GM23248 (cell line): ENCODE measurements around the gene SBF2. TPM values are rescaled to one million over a fixed set of nuclear protein-coding genes. Genes with fewer than 3 reads are reported as not detected.

ENCODE experiments used
- DNase-seq: peaks from one replicate; pipeline ENCODE4 v3.0.0-alpha.2; 2015
- H2AFZ ChIP-seq: fragments of 200-600 bp; sonication (generic); 2 replicates; pipeline ENCODE4 v1.6.1; 2016; ENCODE audit warnings: antibody characterized with exemption
- H3F3A ChIP-seq: fragments of 200-600 bp; sonication (generic); 2 replicates; pipeline ENCODE4 v1.6.1; 2016; ENCODE audit warnings: mild to moderate bottlenecking, antibody characterized with exemption, mixed run types; ENCODE audit not compliant: insufficient read depth
- H3K27ac ChIP-seq: fragments of 200-600 bp; sonication (generic); 2 replicates; pipeline ENCODE4 v1.5.1; 2016; ENCODE audit warnings: mild to moderate bottlenecking
- H3K27me3 ChIP-seq: fragments of 200-600 bp; sonication (generic); replicated peaks from 2 replicates; pipeline ENCODE4 v1.6.1; 2016; ENCODE audit warnings: mild to moderate bottlenecking; ENCODE audit not compliant: insufficient read depth
- H3K36me3 ChIP-seq: fragments of 200-600 bp; sonication (generic); 2 replicates; pipeline ENCODE4 v1.6.1; 2016; ENCODE audit warnings: low read depth, mild to moderate bottlenecking
- H3K4me1 ChIP-seq: fragments of 200-600 bp; sonication (generic); 2 replicates; pipeline ENCODE4 v1.6.1; 2016; ENCODE audit warnings: mild to moderate bottlenecking; ENCODE audit not compliant: insufficient read depth
- H3K4me2 ChIP-seq: fragments of 200-600 bp; sonication (generic); one replicate; pipeline ENCODE4 v1.6.1; 2016; ENCODE audit warnings: mild to moderate bottlenecking; ENCODE audit not compliant: unreplicated experiment
- H3K4me3 ChIP-seq: fragments of 200-600 bp; sonication (generic); 2 replicates; pipeline ENCODE4 v1.5.1; 2016; ENCODE audit warnings: mild to moderate bottlenecking
- H3K79me2 ChIP-seq: fragments of 200-600 bp; sonication (generic); 2 replicates; pipeline ENCODE4 v1.6.1; 2016; ENCODE audit warnings: mild to moderate bottlenecking; ENCODE audit not compliant: insufficient read depth
- H3K9ac ChIP-seq: fragments of 200-600 bp; sonication (generic); 2 replicates; pipeline ENCODE4 v1.6.1; 2016; ENCODE audit warnings: mild to moderate bottlenecking
- H3K9me2 ChIP-seq: fragments of 200-600 bp; sonication (generic); 2 replicates; pipeline ENCODE4 v1.6.1; 2016; ENCODE audit warnings: mixed run types, mild to moderate bottlenecking, moderate library complexity; ENCODE audit not compliant: insufficient read depth
- H3K9me3 ChIP-seq: fragments of 200-600 bp; sonication (generic); one replicate; pipeline ENCODE4 v1.6.1; 2017; ENCODE audit warnings: low read depth
- H4K20me1 ChIP-seq: fragments of 200-600 bp; sonication (generic); 2 replicates; pipeline ENCODE4 v1.6.0; 2016; ENCODE audit not compliant: insufficient read depth
- EZH2 ChIP-seq: fragments of 200-600 bp; sonication (generic); IDR thresholded peaks from 2 replicates; pipeline ENCODE4 v1.6.1; 2018; ENCODE audit warnings: antibody characterized with exemption, mild to moderate bottlenecking; ENCODE audit not compliant: insufficient read depth, poor library complexity, severe bottlenecking
- EZH2phosphoT487 ChIP-seq: fragments of 200-600 bp; sonication (generic); IDR thresholded peaks from 2 replicates; pipeline ENCODE4 v1.6.1; 2018; ENCODE audit warnings: antibody characterized with exemption, moderate library complexity, mild to moderate bottlenecking, low read depth; ENCODE audit not compliant: insufficient read depth
- WGBS, 2 experiments: methylation state at CpG; one replicate each; pipeline ENCODE4 v1.1.6; 2015 to 2017; ENCODE audit warnings: low lambda C conversion rate in 2 of 2, low coverage in 1 of 2; ENCODE audit errors: missing lambda C conversion rate in 2 of 2; 5-methylcytosine and 5-hydroxymethylcytosine counted together
- in situ Hi-C: fragments of 300-500 bp; cut with MboI; formaldehyde crosslinking; loops from 2 replicates; pipeline ENCODE4 v1.15.0; 2020
- polyA plus RNA-seq: library from polyadenylated mRNA; unstranded; fragments of >200 nt; fragmentation: Nextera tagmentation; extraction: Ambion mirVana; gene quantifications from 2 replicates; pipeline ENCODE4 v1.2.1, GENCODE V29; 2016
- total RNA-seq: library from RNA; depleted of rRNA; stranded (reverse); fragments of >200 nt; shearing (Covaris generic); gene quantifications from 2 replicates; pipeline ENCODE4 v1.2.3, GENCODE V29; 2014

Gene SBF2
- total and polyA plus RNA-seq, 2 experiments from 2014 or later: 21.9 to 32.7 TPM

GRCh38 chr11:9896902-9897301 is 397.1 kb downstream of the SBF2 start:
- Histone ChIP-seq H4K20me1 (no peaks in the 10 kb centered on the region), H3K27ac (no peak overlapping the region), H3K4me3 (no peak overlapping the region), H3K27me3 (no peaks in the 10 kb centered on the region), H3F3A (peaks cover 29% of the 10 kb centered on the region), H3K4me1 (peaks cover 38% of the 10 kb centered on the region), H3K9me3 (no peaks in the 10 kb centered on the region), H3K4me2 (no peak overlapping the region), H3K36me3 (no peaks in the 10 kb centered on the region), H3K9ac (no peak overlapping the region), H2AFZ (no peak overlapping the region), H3K79me2 (peaks cover 28% of the 10 kb centered on the region; the same call in 1 of the 2 replicates), H3K9me2 (no peaks in the 10 kb centered on the region)
- DNase-seq: no peak
- in situ Hi-C loops: no loop called here
- no peak for TF ChIP-seq EZH2phosphoT487
- 98% methylated on average over 2 of the region's 2 CpGs for WGBS, 2 experiments

DNA sequence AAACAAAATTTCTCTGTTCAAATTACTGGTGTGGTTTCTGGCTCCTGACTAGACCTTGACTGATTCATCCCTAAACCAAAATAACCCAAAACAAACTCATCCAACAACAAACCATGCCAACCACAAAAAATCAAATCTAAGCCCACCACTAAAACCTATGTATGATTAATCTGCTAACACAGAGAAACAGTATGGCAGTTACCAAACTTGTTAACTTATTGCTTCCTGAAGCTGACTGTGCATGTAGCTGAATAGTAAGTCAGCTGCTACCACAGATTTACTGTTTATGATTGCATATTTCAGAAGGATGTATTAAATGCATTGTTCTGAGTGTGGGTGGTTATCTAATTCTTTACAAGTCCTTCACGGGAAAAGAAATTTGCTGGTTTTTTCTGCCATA is 399.0 kb downstream of the SBF2 start:
- Histone ChIP-seq H4K20me1 (no peaks in the 10 kb centered on the region), H3K36me3 (no peaks in the 10 kb centered on the region), H3K9me2 (no peaks in the 10 kb centered on the region), H3K27me3 (no peaks in the 10 kb centered on the region), H3K9ac (peak overlapping the region; percentile 41; the same call in 1 of the 2 replicates), H3K27ac (peak overlapping the region; percentile 72), H2AFZ (no peak overlapping the region), H3K4me2 (peak overlapping the region; percentile 35), H3K4me3 (no peak overlapping the region), H3K4me1 (peaks cover 28% of the 10 kb centered on the region), H3K79me2 (peaks cover 28% of the 10 kb centered on the region; the same call in 1 of the 2 replicates), H3F3A (peaks cover 29% of the 10 kb centered on the region), H3K9me3 (no peaks in the 10 kb centered on the region)
- no peak for TF ChIP-seq EZH2phosphoT487
- no peak for TF ChIP-seq EZH2
- in situ Hi-C loops: no loop called here
- peak; percentile 80 for DNase-seq
- WGBS, 2 experiments: 2 to 8% methylated on average over 1 of the region's 1 CpG

DNA sequence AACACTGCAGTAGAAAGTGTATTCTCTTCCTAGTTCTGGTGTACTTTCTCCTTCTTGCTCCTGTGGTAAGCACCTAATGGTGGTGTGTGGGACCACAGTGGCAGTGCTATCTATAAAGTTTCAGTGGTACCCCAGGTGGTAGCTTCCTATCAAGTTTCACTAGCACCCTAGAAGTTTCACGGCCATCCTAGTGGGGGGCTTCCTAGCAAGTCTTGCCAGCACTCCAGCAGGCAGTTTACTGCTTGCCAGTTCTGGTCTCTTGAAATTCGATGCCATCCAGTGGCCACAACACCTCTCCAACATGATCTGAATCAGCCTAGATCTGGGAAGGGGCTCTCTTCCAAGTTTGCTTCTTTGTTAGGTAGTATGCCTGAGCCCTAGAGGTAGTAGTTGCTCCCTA is 400.5 kb downstream of the SBF2 start:
- 98 to 100% methylated on average over 2 of the region's 2 CpGs for WGBS, 2 experiments
- no peaks in the 10 kb centered on the region for H3K27me3 ChIP-seq
- no peaks in the 10 kb centered on the region for H3K9me3 ChIP-seq
- H4K20me1 ChIP-seq: no peaks in the 10 kb centered on the region
- TF ChIP-seq EZH2 (no peak), EZH2phosphoT487 (no peak)
- no peak for DNase-seq
- peaks cover 22% of the 10 kb centered on the region for H3K4me1 ChIP-seq
- peaks cover 21% of the 10 kb centered on the region for H3F3A ChIP-seq
- in situ Hi-C loops: no loop called here
- H3K9ac ChIP-seq: no peak overlapping the region
- H3K27ac ChIP-seq: no peak overlapping the region
- no peaks in the 10 kb centered on the region for H3K36me3 ChIP-seq
- H3K4me2 ChIP-seq: no peak overlapping the region
- H3K79me2 ChIP-seq: 0 out of 2 replicates have a peak, but pooled peaks cover 17% of the 10 kb centered on the region
- H2AFZ ChIP-seq: no peak overlapping the region
- H3K4me3 ChIP-seq: no peak overlapping the region
- H3K9me2 ChIP-seq: no peaks in the 10 kb centered on the region

- no peaks in the 10 kb centered on the region for H4K20me1 ChIP-seq
- in situ Hi-C loops: no loop called here
- H3K79me2 ChIP-seq: no peaks in the 10 kb centered on the region
- no peaks in the 10 kb centered on the region for H3K36me3 ChIP-seq
- DNase-seq: no peak
- no peak overlapping the region for H3K4me2 ChIP-seq
- H3K9me2 ChIP-seq: no peaks in the 10 kb centered on the region
- H3K4me1 ChIP-seq: peaks cover 4% of the 10 kb centered on the region; the same call in 1 of the 2 replicates
- TF ChIP-seq EZH2phosphoT487: no peak
- TF ChIP-seq EZH2: no peak
- no peak overlapping the region for H2AFZ ChIP-seq
- 100% methylated on average over 1 of the region's 1 CpG for WGBS, 2 experiments
- H3K27ac ChIP-seq: no peak overlapping the region
- H3K27me3 ChIP-seq: no peaks in the 10 kb centered on the region
- H3F3A ChIP-seq: peaks cover 8% of the 10 kb centered on the region; the same call in 1 of the 2 replicates
- H3K9ac ChIP-seq: no peak overlapping the region
- no peaks in the 10 kb centered on the region for H3K9me3 ChIP-seq
- no peak overlapping the region for H3K4me3 ChIP-seq
Observed at GRCh38 chr11:9888938-9889337, 405.1 kb downstream of the SBF2 start.

- peaks cover 3% of the 10 kb centered on the region; the same call in 1 of the 2 replicates for H3F3A ChIP-seq
- no peak overlapping the region for H3K27ac ChIP-seq
- 37 to 47% methylated on average over 2 of the region's 2 CpGs for WGBS, 2 experiments
- no peak overlapping the region for H3K4me2 ChIP-seq
- no peaks in the 10 kb centered on the region for H3K27me3 ChIP-seq
- H3K9me3 ChIP-seq: no peaks in the 10 kb centered on the region
- TF ChIP-seq EZH2 (no peak), EZH2phosphoT487 (no peak)
- no peaks in the 10 kb centered on the region for H3K9me2 ChIP-seq
- in situ Hi-C loops: no loop called here
- H3K4me1 ChIP-seq: no peaks in the 10 kb centered on the region
- H3K9ac ChIP-seq: no peak overlapping the region
- no peak overlapping the region for H3K4me3 ChIP-seq
- H3K79me2 ChIP-seq: no peaks in the 10 kb centered on the region
- H4K20me1 ChIP-seq: no peaks in the 10 kb centered on the region
- no peaks in the 10 kb centered on the region for H3K36me3 ChIP-seq
- peak overlapping the region; percentile 50; the same call in 1 of the 2 replicates for H2AFZ ChIP-seq
- no peak for DNase-seq
Observed at GRCh38 chr11:9887472-9887871, 406.5 kb downstream of the SBF2 start.
